Measurements from ENCODE around the gene ECM1.

ECM1 gene

DNA sequence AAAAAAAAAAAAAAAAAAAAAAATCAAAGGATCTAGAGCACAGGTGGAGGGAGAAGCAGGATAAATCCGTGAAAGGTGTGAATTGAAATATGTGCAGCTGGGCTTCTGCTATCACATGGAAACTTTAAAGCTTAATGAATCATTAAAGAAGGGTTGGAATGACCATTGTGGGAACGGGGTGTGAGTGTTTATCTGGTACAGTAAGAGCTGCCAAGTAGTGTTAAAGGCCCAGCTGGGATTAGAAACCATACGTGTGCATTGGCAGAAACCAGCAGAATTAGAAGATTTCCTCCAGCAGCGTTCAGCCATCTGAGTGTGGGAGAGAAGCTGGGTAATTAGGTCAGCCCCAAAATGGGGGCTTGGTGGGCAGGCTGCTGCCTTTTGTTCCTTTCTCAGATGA is 21.1 kb downstream of the ECM1 start:
- Histone ChIP-seq H3K9me3 (ENCODE audit: severe bottlenecking) (peaks cover 3% of the 10 kb centered on the region), H3K27me3 (ENCODE audit: insufficient read depth, low read depth, severe bottlenecking) (no peaks in the 10 kb centered on the region), H3K36me3 (no peaks in the 10 kb centered on the region), H3K4me3 (ENCODE audit: low read depth, low read length) (no peak overlapping the region), H3K27ac (no peak overlapping the region)
- DNase-seq = no peak
- TF ChIP-seq, protein P1, sequence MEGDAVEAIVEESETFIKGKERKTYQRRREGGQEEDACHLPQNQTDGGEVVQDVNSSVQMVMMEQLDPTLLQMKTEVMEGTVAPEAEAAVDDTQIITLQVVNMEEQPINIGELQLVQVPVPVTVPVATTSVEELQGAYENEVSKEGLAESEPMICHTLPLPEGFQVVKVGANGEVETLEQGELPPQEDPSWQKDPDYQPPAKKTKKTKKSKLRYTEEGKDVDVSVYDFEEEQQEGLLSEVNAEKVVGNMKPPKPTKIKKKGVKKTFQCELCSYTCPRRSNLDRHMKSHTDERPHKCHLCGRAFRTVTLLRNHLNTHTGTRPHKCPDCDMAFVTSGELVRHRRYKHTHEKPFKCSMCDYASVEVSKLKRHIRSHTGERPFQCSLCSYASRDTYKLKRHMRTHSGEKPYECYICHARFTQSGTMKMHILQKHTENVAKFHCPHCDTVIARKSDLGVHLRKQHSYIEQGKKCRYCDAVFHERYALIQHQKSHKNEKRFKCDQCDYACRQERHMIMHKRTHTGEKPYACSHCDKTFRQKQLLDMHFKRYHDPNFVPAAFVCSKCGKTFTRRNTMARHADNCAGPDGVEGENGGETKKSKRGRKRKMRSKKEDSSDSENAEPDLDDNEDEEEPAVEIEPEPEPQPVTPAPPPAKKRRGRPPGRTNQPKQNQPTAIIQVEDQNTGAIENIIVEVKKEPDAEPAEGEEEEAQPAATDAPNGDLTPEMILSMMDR (IDR thresholded peaks at IDR 0.05; ENCODE audit: low read depth, low read length) = no peak

DNA sequence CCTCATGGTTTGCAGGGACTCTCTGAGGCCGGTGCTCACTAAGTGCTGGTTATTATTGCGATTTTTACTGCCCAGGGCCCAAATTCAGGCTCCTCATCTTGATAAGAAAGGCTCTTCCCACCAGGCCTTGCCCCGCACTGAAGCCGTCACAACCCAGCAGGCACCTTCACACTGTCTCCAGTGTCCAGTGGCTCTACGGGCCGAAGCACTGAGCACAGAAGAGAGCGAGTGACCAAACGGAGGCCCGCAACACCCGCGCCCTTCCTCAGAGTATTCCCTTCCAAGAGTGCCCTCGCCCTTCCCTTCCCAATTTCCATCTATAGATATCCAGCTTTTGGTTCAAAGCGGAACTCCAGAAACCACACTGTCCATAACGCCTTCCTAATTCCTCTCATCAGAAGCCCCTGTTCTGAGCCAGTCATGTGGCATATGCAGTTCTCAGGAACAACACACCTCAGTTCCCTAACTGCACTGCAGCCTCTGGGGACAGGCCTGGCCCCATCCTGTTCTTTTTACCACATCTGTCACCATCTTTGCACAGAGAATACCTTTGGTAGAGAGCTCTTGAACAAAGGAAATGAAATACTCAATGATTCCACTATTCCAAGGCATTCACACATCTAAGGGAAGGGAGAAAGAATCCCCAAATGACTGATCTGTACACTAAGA is 22.7 kb downstream of the ECM1 start:
- DNase-seq = no peak
- Histone ChIP-seq H3K27ac (no peak overlapping the region), H3K9me3 (ENCODE audit: severe bottlenecking) (peaks cover 3% of the 10 kb centered on the region), H3K27me3 (ENCODE audit: insufficient read depth, low read depth, severe bottlenecking) (no peaks in the 10 kb centered on the region), H3K4me3 (ENCODE audit: low read depth, low read length) (no peak overlapping the region), H3K36me3 (no peaks in the 10 kb centered on the region)
- TF ChIP-seq, protein P1 (IDR thresholded peaks at IDR 0.05; ENCODE audit: low read depth, low read length) = no peak

DNA sequence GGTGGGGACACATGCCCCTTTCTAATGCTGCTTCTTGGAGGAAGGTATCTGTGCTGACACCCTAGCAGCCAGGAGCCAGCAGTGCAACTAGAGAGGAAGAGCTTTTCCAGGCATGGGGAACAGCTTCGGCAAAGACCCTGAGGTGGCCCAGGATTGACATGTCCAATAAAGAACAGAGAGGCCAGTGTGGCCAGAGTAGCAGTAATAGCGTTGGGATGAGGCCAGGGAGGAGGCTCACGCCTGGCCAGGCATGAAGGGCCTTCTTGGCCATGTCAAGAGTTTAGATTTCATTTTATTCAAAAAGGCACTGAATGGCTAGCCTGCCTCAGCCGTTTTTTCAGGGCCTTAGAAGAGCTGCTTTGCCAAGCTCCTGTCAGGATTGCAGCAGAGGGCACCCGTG is 25.0 kb downstream of the ECM1 start:
- DNase-seq = no peak
- no peak overlapping the region for H3K4me3 ChIP-seq (ENCODE audit: low read depth, low read length)
- H3K27me3 ChIP-seq (ENCODE audit: insufficient read depth, low read depth, severe bottlenecking) = no peaks in the 10 kb centered on the region
- TF ChIP-seq, protein P1 (IDR thresholded peaks at IDR 0.05; ENCODE audit: low read depth, low read length) = no peak
- no peak overlapping the region for H3K27ac ChIP-seq
- peaks cover 3% of the 10 kb centered on the region for H3K9me3 ChIP-seq (ENCODE audit: severe bottlenecking)
- no peaks in the 10 kb centered on the region for H3K36me3 ChIP-seq

DNA sequence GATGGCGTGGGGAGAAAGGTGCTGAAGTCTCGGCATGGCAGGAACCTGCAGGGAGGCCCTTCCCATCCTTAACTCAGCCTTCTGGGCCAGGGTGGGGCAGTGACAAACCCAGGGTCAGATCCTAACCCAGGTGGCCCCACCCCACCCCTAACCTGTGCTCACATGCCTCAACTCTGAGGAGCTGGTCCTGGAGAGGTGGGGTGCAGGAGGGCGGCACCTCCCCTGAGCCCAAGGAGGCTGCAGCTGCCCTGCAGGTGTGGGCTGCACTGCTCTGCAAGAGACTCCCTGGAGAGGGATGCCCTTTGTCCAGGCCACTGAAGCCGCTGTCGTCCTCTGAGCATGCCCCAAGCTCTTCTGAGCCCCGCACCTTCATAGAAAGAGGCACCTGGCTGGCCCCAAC is 26.1 kb downstream of the ECM1 start:
- Histone ChIP-seq H3K27me3 (ENCODE audit: insufficient read depth, low read depth, severe bottlenecking) (no peaks in the 10 kb centered on the region), H3K36me3 (no peaks in the 10 kb centered on the region), H3K9me3 (ENCODE audit: severe bottlenecking) (peaks cover 3% of the 10 kb centered on the region), H3K4me3 (ENCODE audit: low read depth, low read length) (no peak overlapping the region), H3K27ac (no peak overlapping the region)
- no peak for DNase-seq
- TF ChIP-seq, protein P1 (IDR thresholded peaks at IDR 0.05; ENCODE audit: low read depth, low read length) = no peak

DNA sequence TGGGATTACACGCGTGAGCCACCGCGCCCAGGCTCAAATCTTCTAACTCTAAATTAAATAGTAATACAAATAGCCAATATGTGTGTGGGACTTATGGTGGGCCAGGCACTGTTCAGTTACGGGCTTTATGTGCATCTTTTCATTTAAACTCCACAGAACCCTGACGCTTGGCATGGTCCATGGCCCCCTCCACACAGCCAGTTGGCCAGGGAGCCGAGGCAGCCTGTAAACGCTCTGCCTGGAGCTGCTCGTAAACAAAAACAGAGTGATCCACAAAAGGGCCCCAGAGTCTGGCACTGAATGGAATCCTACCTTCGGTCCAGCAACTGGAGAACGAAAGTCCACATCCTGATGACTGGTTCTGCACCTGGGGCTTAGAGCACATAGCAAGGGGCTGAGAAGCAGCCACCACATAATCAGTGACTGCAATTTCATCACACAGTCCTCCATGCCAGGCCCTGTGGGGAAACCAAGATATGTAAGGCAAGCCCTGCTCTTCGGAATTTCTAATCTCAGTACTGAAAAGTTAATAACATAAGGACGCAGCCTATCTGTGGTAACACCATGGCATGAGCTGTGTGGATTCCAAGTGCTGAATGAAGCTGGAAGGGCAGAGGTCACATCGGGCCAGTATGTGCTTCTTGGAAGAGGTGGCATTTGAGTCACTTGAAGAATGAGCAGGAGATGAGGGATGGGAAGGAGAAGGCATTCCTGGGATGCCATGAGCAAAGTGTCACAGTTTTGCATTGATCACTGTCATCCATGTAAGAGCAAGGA is 27.8 kb downstream of the ECM1 start:
- no peak for DNase-seq
- TF ChIP-seq, protein P1 (IDR thresholded peaks at IDR 0.05; ENCODE audit: low read depth, low read length) = no peak
- Histone ChIP-seq H3K27me3 (ENCODE audit: insufficient read depth, low read depth, severe bottlenecking) (no peaks in the 10 kb centered on the region), H3K27ac (no peak overlapping the region), H3K4me3 (ENCODE audit: low read depth, low read length) (no peak overlapping the region), H3K36me3 (no peaks in the 10 kb centered on the region), H3K9me3 (ENCODE audit: severe bottlenecking) (no peaks in the 10 kb centered on the region)
